ENCODE data around the gene HTRA1. TPM values are rescaled to one million over a fixed set of nuclear protein-coding genes. Genes with fewer than 3 reads are reported as not detected.

HTRA1 gene
- total and polyA plus RNA-seq, 10 of the 15 experiments (the other 5 are each of a cell fraction or from before 2014, with no cell fraction given), result 0.13 TPM; not detected in 9

DNA sequence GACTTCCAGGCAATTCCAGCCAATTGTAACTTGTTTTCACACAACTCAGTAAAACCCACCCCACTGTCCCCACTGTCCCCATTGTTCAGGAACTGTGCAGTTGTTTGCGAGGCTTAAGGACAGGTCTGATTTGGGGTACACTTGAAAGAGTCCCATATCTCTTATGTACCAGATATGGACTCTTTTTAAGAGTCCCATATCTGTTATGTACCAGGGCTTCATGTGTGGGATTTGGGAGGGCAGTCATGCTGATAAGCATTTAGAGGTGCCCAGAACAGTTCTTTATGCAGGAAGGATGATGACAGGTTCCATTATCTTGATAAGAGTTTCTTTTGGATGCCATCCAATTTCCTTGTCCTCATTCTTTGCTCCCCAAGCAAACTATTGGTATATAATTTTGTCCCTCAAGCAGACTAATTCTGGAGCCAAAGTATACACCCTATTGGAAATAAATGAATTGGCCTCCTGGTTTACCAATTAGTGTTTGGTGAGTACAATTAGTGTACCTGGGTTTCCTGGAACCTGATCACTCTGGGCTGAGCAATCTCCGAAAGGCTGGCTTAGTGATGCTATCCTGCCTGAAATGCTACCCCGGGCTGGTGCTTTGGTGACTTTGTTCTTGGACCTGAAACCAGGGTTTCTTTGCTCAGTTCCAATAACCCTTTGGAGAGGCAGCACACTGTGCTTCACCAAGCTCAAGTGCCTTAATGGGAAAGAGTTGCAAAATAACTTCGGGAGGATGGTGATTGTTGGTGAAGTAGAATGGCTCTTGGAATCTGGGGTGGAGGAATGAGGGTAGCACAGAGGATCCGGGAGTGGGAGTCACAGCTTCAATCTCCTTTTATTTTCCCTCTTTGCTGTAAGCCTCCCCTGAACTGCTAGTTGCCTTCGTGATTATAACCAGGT, 93.0 kb downstream of the HTRA1 start:
- in situ Hi-C loops (cut with MboI), result no loop called here
- SMC1A ChIA-PET (ENCODE audit: uncharacterized antibody, unreplicated experiment), result no interaction called here
- H3K27ac ChIP-seq (ENCODE audit: control insufficient read depth, insufficient read depth), result no peak overlapping the region

More for the DNA sequence above, 93.0 kb downstream of the HTRA1 start:
- Histone ChIP-seq H4K20me1 (ENCODE audit: control insufficient read depth, insufficient read depth) (no peaks in the 10 kb centered on the region), H3K36me3 (ENCODE audit: control insufficient read depth in 2 of 2, insufficient read depth in 2 of 2, low read length in 1 of 2) (no peaks in the 10 kb centered on the region), H3K4me1 (ENCODE audit: control insufficient read depth, insufficient read depth, low read length) (no peaks in the 10 kb centered on the region), H3K9me3 (replicated peaks; ENCODE audit: control insufficient read depth, insufficient read depth, low read length) (no peaks in the 10 kb centered on the region), H3K4me2 (ENCODE audit: control insufficient read depth, insufficient read depth) (no peak overlapping the region), H3K4me3 (no peak overlapping the region), H2AFZ (ENCODE audit: control insufficient read depth, low read depth, low read length) (no peak overlapping the region), H3K27me3 (replicated peaks in 1 of 2; ENCODE audit: control insufficient read depth in 2 of 2, insufficient read depth in 2 of 2, low read length in 1 of 2) (peaks cover 2 to 4% of the 10 kb centered on the region in 2 experiments; a peak in 2 of 4 replicates), H3K9ac (ENCODE audit: control insufficient read depth, insufficient read depth, low read length) (no peak overlapping the region), H3K79me2 (ENCODE audit: control insufficient read depth, insufficient read depth, low read length) (no peaks in the 10 kb centered on the region)
- ChIA-PET RAD21 (ENCODE audit: unreplicated experiment) (no interaction called here), CTCF (interaction anchor here (0.7 kb wide), 1 partner anchor 473 kb away, joined by 3 read pairs; no protein-coding TSS in a partner anchor), POLR2A (no interaction called here)
- 20% methylated on average over 6 of the region's 6 CpGs for WGBS (ENCODE audit: insufficient coverage, insufficient replicate concordance, low lambda C conversion rate, missing lambda C conversion rate)
- intact Hi-C loops (cut with micrococcal nuclease; ENCODE audit: unreplicated experiment), result no loop called here
- ATAC-seq, result no peak
- DNase-seq (ENCODE audit: low read depth, low spot score), result no peak
- no peak for FAIRE-seq
- BruUV-seq (replicated peaks), result no TSS peak
- TF ChIP-seq POU2F2 (IDR thresholded peaks at IDR 0.05; ENCODE audit: borderline replicate concordance, low read depth, low read length) (no peak), ESRRA (IDR thresholded peaks at IDR 0.05; ENCODE audit: low read length) (no peak), NFYA (IDR thresholded peaks at IDR 0.05; ENCODE audit: borderline replicate concordance, low read depth, low read length) (no peak), BHLHE40 (IDR thresholded peaks at IDR 0.05; ENCODE audit: borderline replicate concordance in 1 of 2, low read depth in 2 of 2, low read length in 1 of 2) (no peak), TCF12 (IDR thresholded peaks at IDR 0.05; ENCODE audit: low read depth, low read length) (no peak), TBL1XR1 (IDR thresholded peaks at IDR 0.05; ENCODE audit: low read depth, low read length) (no peak), STAT3 (IDR thresholded peaks at IDR 0.05; ENCODE audit: low read depth, low read length) (no peak), ZZZ3 (IDR thresholded peaks at IDR 0.05; ENCODE audit: control insufficient read depth, insufficient read length, low read depth) (no peak), JUNB (IDR thresholded peaks at IDR 0.05) (no peak), MTA2 (IDR thresholded peaks at IDR 0.05; ENCODE audit: low read depth) (no peak), WRNIP1 (IDR thresholded peaks at IDR 0.05; ENCODE audit: borderline replicate concordance, low read depth, low read length) (no peak), NFIC (IDR thresholded peaks at IDR 0.05; ENCODE audit: low read depth, low read length) (no peak)
- TF ChIP-seq, protein P1, sequence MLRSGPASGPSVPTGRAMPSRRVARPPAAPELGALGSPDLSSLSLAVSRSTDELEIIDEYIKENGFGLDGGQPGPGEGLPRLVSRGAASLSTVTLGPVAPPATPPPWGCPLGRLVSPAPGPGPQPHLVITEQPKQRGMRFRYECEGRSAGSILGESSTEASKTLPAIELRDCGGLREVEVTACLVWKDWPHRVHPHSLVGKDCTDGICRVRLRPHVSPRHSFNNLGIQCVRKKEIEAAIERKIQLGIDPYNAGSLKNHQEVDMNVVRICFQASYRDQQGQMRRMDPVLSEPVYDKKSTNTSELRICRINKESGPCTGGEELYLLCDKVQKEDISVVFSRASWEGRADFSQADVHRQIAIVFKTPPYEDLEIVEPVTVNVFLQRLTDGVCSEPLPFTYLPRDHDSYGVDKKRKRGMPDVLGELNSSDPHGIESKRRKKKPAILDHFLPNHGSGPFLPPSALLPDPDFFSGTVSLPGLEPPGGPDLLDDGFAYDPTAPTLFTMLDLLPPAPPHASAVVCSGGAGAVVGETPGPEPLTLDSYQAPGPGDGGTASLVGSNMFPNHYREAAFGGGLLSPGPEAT (IDR thresholded peaks at IDR 0.05; ENCODE audit: low read depth), result no peak
- TF ChIP-seq, protein P2, sequence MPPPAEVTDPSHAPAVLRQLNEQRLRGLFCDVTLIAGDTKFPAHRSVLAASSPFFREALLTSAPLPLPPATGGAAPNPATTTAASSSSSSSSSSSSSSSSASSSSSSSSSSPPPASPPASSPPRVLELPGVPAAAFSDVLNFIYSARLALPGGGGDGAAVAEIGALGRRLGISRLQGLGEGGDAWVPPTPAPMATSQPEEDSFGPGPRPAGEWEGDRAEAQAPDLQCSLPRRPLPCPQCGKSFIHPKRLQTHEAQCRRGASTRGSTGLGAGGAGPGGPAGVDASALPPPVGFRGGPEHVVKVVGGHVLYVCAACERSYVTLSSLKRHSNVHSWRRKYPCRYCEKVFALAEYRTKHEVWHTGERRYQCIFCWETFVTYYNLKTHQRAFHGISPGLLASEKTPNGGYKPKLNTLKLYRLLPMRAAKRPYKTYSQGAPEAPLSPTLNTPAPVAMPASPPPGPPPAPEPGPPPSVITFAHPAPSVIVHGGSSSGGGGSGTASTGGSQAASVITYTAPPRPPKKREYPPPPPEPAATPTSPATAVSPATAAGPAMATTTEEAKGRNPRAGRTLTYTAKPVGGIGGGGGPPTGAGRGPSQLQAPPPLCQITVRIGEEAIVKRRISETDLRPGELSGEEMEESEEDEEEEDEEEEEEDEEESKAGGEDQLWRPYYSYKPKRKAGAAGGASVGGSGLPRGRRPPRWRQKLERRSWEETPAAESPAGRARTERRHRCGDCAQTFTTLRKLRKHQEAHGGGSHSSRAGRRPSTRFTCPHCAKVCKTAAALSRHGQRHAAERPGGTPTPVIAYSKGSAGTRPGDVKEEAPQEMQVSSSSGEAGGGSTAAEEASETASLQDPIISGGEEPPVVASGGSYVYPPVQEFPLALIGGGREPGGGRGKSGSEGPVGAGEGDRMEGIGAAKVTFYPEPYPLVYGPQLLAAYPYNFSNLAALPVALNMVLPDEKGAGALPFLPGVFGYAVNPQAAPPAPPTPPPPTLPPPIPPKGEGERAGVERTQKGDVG (CRISPR knock-in tag; IDR thresholded peaks at IDR 0.05), result no peak

Data from GM12878 (cell line).